ENCODE results near the gene EMC1. TPM values are rescaled to one million over a fixed set of nuclear protein-coding genes. Genes with fewer than 3 reads are reported as not detected.

EMC1 gene
- polyA plus RNA-seq, 1 donor from 2014 or later = 75.3 TPM

DNA sequence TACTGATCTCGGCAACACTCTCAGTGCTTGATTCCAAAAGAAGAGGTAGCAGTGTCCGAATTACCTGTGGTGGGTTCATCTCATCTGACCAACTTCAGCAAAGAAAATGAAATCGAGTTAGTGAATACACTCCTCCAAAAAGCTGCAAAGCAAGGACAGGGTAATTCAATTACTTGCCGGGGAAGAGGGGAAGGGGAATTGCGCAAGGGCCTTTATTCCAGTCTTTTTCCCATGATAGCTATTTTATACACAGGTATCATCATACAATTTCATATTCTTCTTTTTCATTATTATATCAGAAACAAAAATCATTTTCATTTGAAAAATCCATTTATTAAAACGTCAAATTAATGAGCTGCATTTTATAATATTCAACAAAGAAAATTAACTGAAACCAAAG is 84.2 kb downstream of the EMC1 start:
- Histone ChIP-seq H3K27ac (ENCODE audit: low read length) (no peak overlapping the region), H3K4me3 (ENCODE audit: low read length) (no peak overlapping the region), H3K27me3 (ENCODE audit: insufficient read depth, low read depth, low read length) (no peaks in the 10 kb centered on the region), H4K20me1 (ENCODE audit: insufficient read depth) (no peaks in the 10 kb centered on the region), H2AFZ (ENCODE audit: low read depth, low read length) (no peak overlapping the region), H3K9ac (ENCODE audit: low read length) (no peak overlapping the region), H3K79me2 (replicated peaks; ENCODE audit: insufficient read depth, low read length) (no peaks in the 10 kb centered on the region), H3K36me3 (ENCODE audit: insufficient read depth, low read length) (peaks cover 22% of the 10 kb centered on the region), H3F3A (ENCODE audit: insufficient read depth, low read length, poor library complexity, severe bottlenecking) (no peaks in the 10 kb centered on the region), H3K9me3 (ENCODE audit: low read length) (no peaks in the 10 kb centered on the region), H3K4me2 (ENCODE audit: low read length) (no peak overlapping the region), H3K9me2 (ENCODE audit: insufficient read depth, low read length) (no peaks in the 10 kb centered on the region)
- TF ChIP-seq SMC3 (conservative IDR thresholded peaks at IDR 0.05; ENCODE audit: poor library complexity) = no peak

DNA sequence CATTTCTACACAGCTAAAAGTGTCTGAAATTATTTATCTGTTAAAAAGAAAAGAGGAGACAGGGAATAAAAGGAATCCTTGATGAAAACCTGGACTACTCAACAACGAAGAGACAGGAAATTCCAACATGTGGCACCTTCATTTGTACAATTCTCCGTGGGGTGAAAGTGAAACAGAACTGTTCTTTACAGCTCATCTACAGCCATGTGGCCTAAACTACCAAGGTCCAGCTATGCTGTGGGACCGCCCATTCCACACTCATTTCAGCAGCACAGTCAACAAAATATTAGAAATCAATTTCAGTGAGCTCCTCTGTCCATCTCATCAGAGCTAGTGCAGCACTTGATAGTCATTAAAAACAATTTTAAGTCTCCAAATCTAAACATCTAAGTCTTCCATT is 85.3 kb downstream of the EMC1 start:
- Histone ChIP-seq H3K4me3 (ENCODE audit: low read length) (no peak overlapping the region), H3K79me2 (replicated peaks; ENCODE audit: insufficient read depth, low read length) (no peaks in the 10 kb centered on the region), H2AFZ (ENCODE audit: low read depth, low read length) (no peak overlapping the region), H3K4me2 (ENCODE audit: low read length) (no peak overlapping the region), H3K9me3 (ENCODE audit: low read length) (no peaks in the 10 kb centered on the region), H3K9me2 (ENCODE audit: insufficient read depth, low read length) (no peaks in the 10 kb centered on the region), H4K20me1 (ENCODE audit: insufficient read depth) (no peaks in the 10 kb centered on the region), H3K27me3 (ENCODE audit: insufficient read depth, low read depth, low read length) (no peaks in the 10 kb centered on the region), H3K27ac (ENCODE audit: low read length) (no peak overlapping the region), H3K9ac (ENCODE audit: low read length) (no peak overlapping the region), H3K36me3 (ENCODE audit: insufficient read depth, low read length) (peaks cover 22% of the 10 kb centered on the region), H3F3A (ENCODE audit: insufficient read depth, low read length, poor library complexity, severe bottlenecking) (no peaks in the 10 kb centered on the region)
- no peak for TF ChIP-seq EP300 (conservative IDR thresholded peaks at IDR 0.05; ENCODE audit: poor library complexity, severe bottlenecking)
- no peak for TF ChIP-seq RAD21 (conservative IDR thresholded peaks at IDR 0.05)
- TF ChIP-seq MXI1 (conservative IDR thresholded peaks at IDR 0.05; ENCODE audit: poor library complexity, severe bottlenecking) = no peak
- TF ChIP-seq, protein P1, sequence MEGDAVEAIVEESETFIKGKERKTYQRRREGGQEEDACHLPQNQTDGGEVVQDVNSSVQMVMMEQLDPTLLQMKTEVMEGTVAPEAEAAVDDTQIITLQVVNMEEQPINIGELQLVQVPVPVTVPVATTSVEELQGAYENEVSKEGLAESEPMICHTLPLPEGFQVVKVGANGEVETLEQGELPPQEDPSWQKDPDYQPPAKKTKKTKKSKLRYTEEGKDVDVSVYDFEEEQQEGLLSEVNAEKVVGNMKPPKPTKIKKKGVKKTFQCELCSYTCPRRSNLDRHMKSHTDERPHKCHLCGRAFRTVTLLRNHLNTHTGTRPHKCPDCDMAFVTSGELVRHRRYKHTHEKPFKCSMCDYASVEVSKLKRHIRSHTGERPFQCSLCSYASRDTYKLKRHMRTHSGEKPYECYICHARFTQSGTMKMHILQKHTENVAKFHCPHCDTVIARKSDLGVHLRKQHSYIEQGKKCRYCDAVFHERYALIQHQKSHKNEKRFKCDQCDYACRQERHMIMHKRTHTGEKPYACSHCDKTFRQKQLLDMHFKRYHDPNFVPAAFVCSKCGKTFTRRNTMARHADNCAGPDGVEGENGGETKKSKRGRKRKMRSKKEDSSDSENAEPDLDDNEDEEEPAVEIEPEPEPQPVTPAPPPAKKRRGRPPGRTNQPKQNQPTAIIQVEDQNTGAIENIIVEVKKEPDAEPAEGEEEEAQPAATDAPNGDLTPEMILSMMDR (IDR thresholded peaks at IDR 0.05; ENCODE audit: poor library complexity, severe bottlenecking) = no peak
- no peak for TF ChIP-seq TAF1 (IDR thresholded peaks at IDR 0.05; ENCODE audit: low read depth)
- TF ChIP-seq, protein P2, sequence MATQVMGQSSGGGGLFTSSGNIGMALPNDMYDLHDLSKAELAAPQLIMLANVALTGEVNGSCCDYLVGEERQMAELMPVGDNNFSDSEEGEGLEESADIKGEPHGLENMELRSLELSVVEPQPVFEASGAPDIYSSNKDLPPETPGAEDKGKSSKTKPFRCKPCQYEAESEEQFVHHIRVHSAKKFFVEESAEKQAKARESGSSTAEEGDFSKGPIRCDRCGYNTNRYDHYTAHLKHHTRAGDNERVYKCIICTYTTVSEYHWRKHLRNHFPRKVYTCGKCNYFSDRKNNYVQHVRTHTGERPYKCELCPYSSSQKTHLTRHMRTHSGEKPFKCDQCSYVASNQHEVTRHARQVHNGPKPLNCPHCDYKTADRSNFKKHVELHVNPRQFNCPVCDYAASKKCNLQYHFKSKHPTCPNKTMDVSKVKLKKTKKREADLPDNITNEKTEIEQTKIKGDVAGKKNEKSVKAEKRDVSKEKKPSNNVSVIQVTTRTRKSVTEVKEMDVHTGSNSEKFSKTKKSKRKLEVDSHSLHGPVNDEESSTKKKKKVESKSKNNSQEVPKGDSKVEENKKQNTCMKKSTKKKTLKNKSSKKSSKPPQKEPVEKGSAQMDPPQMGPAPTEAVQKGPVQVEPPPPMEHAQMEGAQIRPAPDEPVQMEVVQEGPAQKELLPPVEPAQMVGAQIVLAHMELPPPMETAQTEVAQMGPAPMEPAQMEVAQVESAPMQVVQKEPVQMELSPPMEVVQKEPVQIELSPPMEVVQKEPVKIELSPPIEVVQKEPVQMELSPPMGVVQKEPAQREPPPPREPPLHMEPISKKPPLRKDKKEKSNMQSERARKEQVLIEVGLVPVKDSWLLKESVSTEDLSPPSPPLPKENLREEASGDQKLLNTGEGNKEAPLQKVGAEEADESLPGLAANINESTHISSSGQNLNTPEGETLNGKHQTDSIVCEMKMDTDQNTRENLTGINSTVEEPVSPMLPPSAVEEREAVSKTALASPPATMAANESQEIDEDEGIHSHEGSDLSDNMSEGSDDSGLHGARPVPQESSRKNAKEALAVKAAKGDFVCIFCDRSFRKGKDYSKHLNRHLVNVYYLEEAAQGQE (IDR thresholded peaks at IDR 0.05; ENCODE audit: borderline replicate concordance) = no peak

Other genes starting within 250 kb of the EMC1 start
- gene UBR4, start 41.3 kb downstream of the EMC1 start, polyA plus RNA-seq = 49.7 and 58.4 TPM in 2 replicates
- gene MRTO4, start 281 bp upstream of the EMC1 start, polyA plus RNA-seq = 42.5 and 50.2 TPM in 2 replicates
- 2.9 and 5.1 TPM in 2 replicates for gene AKR7A3, start 37.2 kb upstream of the EMC1 start, polyA plus RNA-seq
- gene AKR7A2, start 60.6 kb upstream of the EMC1 start, polyA plus RNA-seq = 50.6 and 61.7 TPM in 2 replicates
- 31.8 and 48.3 TPM in 2 replicates for gene SLC66A1, start 60.8 kb upstream of the EMC1 start, polyA plus RNA-seq
- gene CAPZB, start 234.0 kb upstream of the EMC1 start, polyA plus RNA-seq = 159 and 182 TPM in 2 replicates

Data from neural cell (in vitro differentiated cells).